ENCODE data around the gene FOXI2.

DNA sequence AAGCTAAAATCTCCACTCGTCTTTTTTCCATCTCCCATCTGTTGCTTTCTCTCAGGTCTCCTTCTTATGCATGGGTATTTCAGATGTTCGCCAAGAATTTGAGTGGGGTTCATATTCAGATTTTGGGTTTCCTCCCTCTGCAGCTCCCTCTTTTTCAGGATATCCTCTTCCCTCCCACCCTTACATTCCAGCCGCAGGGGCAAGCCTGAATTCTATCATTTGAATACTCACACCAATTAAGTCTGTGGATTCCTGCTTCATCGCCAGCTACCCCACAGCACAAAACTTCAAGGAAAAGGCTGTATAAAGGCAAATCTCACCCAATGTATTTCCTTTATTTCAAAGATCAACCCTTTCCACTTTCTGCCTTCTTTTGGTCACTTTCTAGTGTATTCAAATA lies 41.6 kb upstream of the FOXI2 start:
- TF ChIP-seq POLR2AphosphoS5 (IDR thresholded peaks at IDR 0.05), result no peak
- TF ChIP-seq, protein P1, sequence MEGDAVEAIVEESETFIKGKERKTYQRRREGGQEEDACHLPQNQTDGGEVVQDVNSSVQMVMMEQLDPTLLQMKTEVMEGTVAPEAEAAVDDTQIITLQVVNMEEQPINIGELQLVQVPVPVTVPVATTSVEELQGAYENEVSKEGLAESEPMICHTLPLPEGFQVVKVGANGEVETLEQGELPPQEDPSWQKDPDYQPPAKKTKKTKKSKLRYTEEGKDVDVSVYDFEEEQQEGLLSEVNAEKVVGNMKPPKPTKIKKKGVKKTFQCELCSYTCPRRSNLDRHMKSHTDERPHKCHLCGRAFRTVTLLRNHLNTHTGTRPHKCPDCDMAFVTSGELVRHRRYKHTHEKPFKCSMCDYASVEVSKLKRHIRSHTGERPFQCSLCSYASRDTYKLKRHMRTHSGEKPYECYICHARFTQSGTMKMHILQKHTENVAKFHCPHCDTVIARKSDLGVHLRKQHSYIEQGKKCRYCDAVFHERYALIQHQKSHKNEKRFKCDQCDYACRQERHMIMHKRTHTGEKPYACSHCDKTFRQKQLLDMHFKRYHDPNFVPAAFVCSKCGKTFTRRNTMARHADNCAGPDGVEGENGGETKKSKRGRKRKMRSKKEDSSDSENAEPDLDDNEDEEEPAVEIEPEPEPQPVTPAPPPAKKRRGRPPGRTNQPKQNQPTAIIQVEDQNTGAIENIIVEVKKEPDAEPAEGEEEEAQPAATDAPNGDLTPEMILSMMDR (IDR thresholded peaks at IDR 0.05), result no peak
- TF ChIP-seq POLR2A (IDR thresholded peaks at IDR 0.05), result no peak
- no peak for TF ChIP-seq EP300 (IDR thresholded peaks at IDR 0.05)
